NCI-H82 (cell line): ENCODE data around the gene TBX2.
"Not testable (repeated sequence)": the region's sequence is repeated elsewhere in the genome, so short reads cannot be mapped to it uniquely, and the experiment has no call there.

ENCODE experiments used
- DNase-seq: peaks from one replicate; lab custom pipeline; 2025; lab: John Stamatoyannopoulos, UW

TBX2 gene

GRCh38 chr17:61414141-61414935 lies 14.7 kb downstream of the TBX2 start:
- DNase-seq = no peak

GRCh38 chr17:61414936-61415251 lies 15.3 kb downstream of the TBX2 start:
- DNase-seq = no peak

- DNase-seq = no peak
Measured at GRCh38 chr17:61415374-61416210, 15.9 kb downstream of the TBX2 start.

GRCh38 chr17:61416211-61416539 lies 16.5 kb downstream of the TBX2 start:
- no peak for DNase-seq

GRCh38 chr17:61416540-61417363 lies 17.1 kb downstream of the TBX2 start:
- peak; percentile 97 for DNase-seq

- DNase-seq = no peak
Measured at GRCh38 chr17:61418449-61418848, 18.8 kb downstream of the TBX2 start.

- DNase-seq = no peak
Measured at GRCh38 chr17:61419496-61420046, 19.9 kb downstream of the TBX2 start.

GRCh38 chr17:61420052-61420451 lies 20.4 kb downstream of the TBX2 start:
- peak; percentile 70 for DNase-seq

- DNase-seq = peak; percentile 67
Measured at GRCh38 chr17:61420745-61421398, 21.2 kb downstream of the TBX2 start.

- DNase-seq = no peak
Measured at GRCh38 chr17:61421460-61421859, 21.8 kb downstream of the TBX2 start.

GRCh38 chr17:61422116-61422799 lies 22.6 kb downstream of the TBX2 start:
- peak; percentile 71 for DNase-seq

GRCh38 chr17:61422869-61423268 lies 23.2 kb downstream of the TBX2 start:
- no peak for DNase-seq

- no peak for DNase-seq
Measured at GRCh38 chr17:61423967-61424649, 24.5 kb downstream of the TBX2 start.

- DNase-seq = peak; percentile 44
Measured at GRCh38 chr17:61425682-61426481, 26.2 kb downstream of the TBX2 start.

GRCh38 chr17:61426482-61427304 lies 27.1 kb downstream of the TBX2 start:
- no peak for DNase-seq

- no peak for DNase-seq
Measured at GRCh38 chr17:61427567-61427966, 27.9 kb downstream of the TBX2 start.

GRCh38 chr17:61429274-61429673 lies 29.6 kb downstream of the TBX2 start:
- DNase-seq = no peak

- not testable (repeated sequence) for DNase-seq
Measured at GRCh38 chr17:61429831-61430230, 30.2 kb downstream of the TBX2 start.
